T-helper 17 cell (primary cell): ENCODE results near the gene STX3. TPM values are rescaled to one million over a fixed set of nuclear protein-coding genes. Genes with fewer than 3 reads are reported as not detected.

Experiments used
- ATAC-seq: fragments of 150-1000 bp; cut with Tn5 transposase; 2 replicates; pipeline ENCODE4 v1.10.0; 2021; ENCODE audit warnings: mild to moderate bottlenecking, moderate library complexity
- DNase-seq, 3 donors: peaks; one replicate each; pipeline versions ENCODE4 v3.0.0 to v3.0.0-alpha.2; 2020 to 2021
- H3K9me3 ChIP-seq: one replicate; pipeline ENCODE4 v1.7.0; 2013; ENCODE audit warnings: low read length, mild to moderate bottlenecking; ENCODE audit not compliant: control insufficient read depth, poor library complexity, severe bottlenecking
- H3K27ac Mint-ChIP-seq: one replicate; pipeline ENCODE4 v1.8.0; 2022; ENCODE audit warnings: mild to moderate bottlenecking, moderate library complexity, mixed read lengths
- H3K27me3 Mint-ChIP-seq: one replicate; pipeline ENCODE4 v1.8.0; 2022; ENCODE audit warnings: mixed read lengths
- H3K36me3 Mint-ChIP-seq: one replicate; pipeline ENCODE4 v1.8.0; 2022; ENCODE audit warnings: low read depth, mixed read lengths
- H3K4me1 Mint-ChIP-seq: one replicate; pipeline ENCODE4 v1.8.0; 2022; ENCODE audit warnings: mild to moderate bottlenecking, mixed read lengths
- H3K4me3 Mint-ChIP-seq: one replicate; pipeline ENCODE4 v1.8.0; 2022; ENCODE audit warnings: mild to moderate bottlenecking, moderate library complexity, mixed read lengths
- total RNA-seq, 4 donors: library from RNA in 2 of 4; stranded (reverse) in 2 of 4; gene quantifications; one replicate each; pipeline ENCODE4 v1.2.3 and lab custom pipeline; 2022 to 2026

Gene STX3
- total RNA-seq, 2 donors from 2014 or later: 4.7 to 6.6 TPM

- DNase-seq (no peak), ATAC-seq (peak; percentile 27)
- Mint-ChIP-seq H3K27ac (no peak overlapping the region), H3K27me3 (no peaks in the 10 kb centered on the region), H3K4me3 (peak overlapping the region; percentile 84), H3K36me3 (no peaks in the 10 kb centered on the region), H3K4me1 (peaks cover 18% of the 10 kb centered on the region)
- H3K9me3 ChIP-seq: no peaks in the 10 kb centered on the region
Observed at GRCh38 chr11:59766542-59767224, 11.5 kb downstream of the STX3 start.

GRCh38 chr11:59767225-59767611, 12.0 kb downstream of the STX3 start:
- no peak overlapping the region for H3K27ac Mint-ChIP-seq
- no peaks in the 10 kb centered on the region for H3K27me3 Mint-ChIP-seq
- no peaks in the 10 kb centered on the region for H3K36me3 Mint-ChIP-seq
- H3K4me1 Mint-ChIP-seq: peaks cover 21% of the 10 kb centered on the region
- H3K9me3 ChIP-seq: no peaks in the 10 kb centered on the region
- DNase-seq (no peak), ATAC-seq (peak; percentile 87)
- peak overlapping the region; percentile 84 for H3K4me3 Mint-ChIP-seq

- Mint-ChIP-seq H3K27me3 (no peaks in the 10 kb centered on the region), H3K27ac (no peak overlapping the region), H3K4me3 (no peak overlapping the region), H3K36me3 (no peaks in the 10 kb centered on the region), H3K4me1 (peaks cover 23% of the 10 kb centered on the region)
- no peaks in the 10 kb centered on the region for H3K9me3 ChIP-seq
- DNase-seq: no peak
- no peak for ATAC-seq
Observed at GRCh38 chr11:59769111-59769510, 13.9 kb downstream of the STX3 start.

- DNase-seq: no peak
- H3K27ac Mint-ChIP-seq: no peak overlapping the region
- no peak overlapping the region for H3K4me3 Mint-ChIP-seq
Observed at GRCh38 chr11:59769828-59770227, 14.7 kb downstream of the STX3 start.

GRCh38 chr11:59770319-59770718, 15.1 kb downstream of the STX3 start:
- no peaks in the 10 kb centered on the region for H3K9me3 ChIP-seq
- Mint-ChIP-seq H3K27ac (no peak overlapping the region), H3K36me3 (no peaks in the 10 kb centered on the region), H3K4me3 (no peak overlapping the region), H3K4me1 (peaks cover 18% of the 10 kb centered on the region), H3K27me3 (no peaks in the 10 kb centered on the region)
- no peak for DNase-seq
- ATAC-seq: no peak

More at GRCh38 chr11:59769828-59770227, 14.7 kb downstream of the STX3 start:
- no peaks in the 10 kb centered on the region for H3K9me3 ChIP-seq
- no peaks in the 10 kb centered on the region for H3K27me3 Mint-ChIP-seq
- no peak for ATAC-seq
- peaks cover 23% of the 10 kb centered on the region for H3K4me1 Mint-ChIP-seq
- no peaks in the 10 kb centered on the region for H3K36me3 Mint-ChIP-seq

- H3K9me3 ChIP-seq: no peaks in the 10 kb centered on the region
- Mint-ChIP-seq H3K4me1 (peaks cover 21% of the 10 kb centered on the region), H3K27me3 (no peaks in the 10 kb centered on the region), H3K27ac (no peak overlapping the region), H3K36me3 (peaks cover 2% of the 10 kb centered on the region), H3K4me3 (no peak overlapping the region)
- no peak for DNase-seq
- no peak for ATAC-seq
Observed at GRCh38 chr11:59770869-59771268, 15.7 kb downstream of the STX3 start.

GRCh38 chr11:59771605-59772004, 16.4 kb downstream of the STX3 start:
- Mint-ChIP-seq H3K4me1 (peaks cover 18% of the 10 kb centered on the region), H3K36me3 (peaks cover 3% of the 10 kb centered on the region), H3K4me3 (no peak overlapping the region), H3K27me3 (no peaks in the 10 kb centered on the region), H3K27ac (peak overlapping the region; percentile 57)
- DNase-seq (no peak), ATAC-seq (no peak)
- H3K9me3 ChIP-seq: no peaks in the 10 kb centered on the region

GRCh38 chr11:59773083-59773440, 17.9 kb downstream of the STX3 start:
- H3K36me3 Mint-ChIP-seq: peaks cover 3% of the 10 kb centered on the region
- H3K4me1 Mint-ChIP-seq: peaks cover 18% of the 10 kb centered on the region
- H3K27ac Mint-ChIP-seq: no peak overlapping the region
- ATAC-seq (no peak), DNase-seq (no peak)
- H3K4me3 Mint-ChIP-seq: no peak overlapping the region
- H3K27me3 Mint-ChIP-seq: no peaks in the 10 kb centered on the region
- H3K9me3 ChIP-seq: no peaks in the 10 kb centered on the region

- H3K36me3 Mint-ChIP-seq: peaks cover 5% of the 10 kb centered on the region
Observed at GRCh38 chr11:59776210-59777066, 21.3 kb downstream of the STX3 start.

GRCh38 chr11:59777104-59777503, 21.9 kb downstream of the STX3 start:
- ATAC-seq (no peak), DNase-seq (no peak)
- Mint-ChIP-seq H3K27me3 (no peaks in the 10 kb centered on the region), H3K27ac (no peak overlapping the region), H3K4me3 (no peak overlapping the region), H3K4me1 (peaks cover 11% of the 10 kb centered on the region), H3K36me3 (peaks cover 5% of the 10 kb centered on the region)
- H3K9me3 ChIP-seq: no peaks in the 10 kb centered on the region

More at GRCh38 chr11:59776210-59777066, 21.3 kb downstream of the STX3 start:
- no peak for DNase-seq
- ATAC-seq: no peak
- Mint-ChIP-seq H3K27me3 (no peaks in the 10 kb centered on the region), H3K4me1 (peaks cover 16% of the 10 kb centered on the region), H3K27ac (no peak overlapping the region), H3K4me3 (no peak overlapping the region)
- H3K9me3 ChIP-seq: no peaks in the 10 kb centered on the region

- Mint-ChIP-seq H3K27me3 (no peaks in the 10 kb centered on the region), H3K36me3 (peaks cover 5% of the 10 kb centered on the region), H3K4me3 (no peak overlapping the region), H3K4me1 (peaks cover 10% of the 10 kb centered on the region), H3K27ac (no peak overlapping the region)
- no peaks in the 10 kb centered on the region for H3K9me3 ChIP-seq
- DNase-seq (no peak), ATAC-seq (no peak)
Observed at GRCh38 chr11:59778122-59778521, 22.9 kb downstream of the STX3 start.

- DNase-seq: no peak
- H3K36me3 Mint-ChIP-seq: peaks cover 5% of the 10 kb centered on the region
- H3K9me3 ChIP-seq: no peaks in the 10 kb centered on the region
- no peaks in the 10 kb centered on the region for H3K27me3 Mint-ChIP-seq
- H3K27ac Mint-ChIP-seq: no peak overlapping the region
- no peak overlapping the region for H3K4me3 Mint-ChIP-seq
- ATAC-seq: no peak
- H3K4me1 Mint-ChIP-seq: peaks cover 10% of the 10 kb centered on the region
Observed at GRCh38 chr11:59779487-59779886, 24.3 kb downstream of the STX3 start.

- no peak for ATAC-seq
- H3K27ac Mint-ChIP-seq: peak overlapping the region; percentile 8
- no peaks in the 10 kb centered on the region for H3K27me3 Mint-ChIP-seq
- H3K9me3 ChIP-seq: no peaks in the 10 kb centered on the region
- peaks cover 2% of the 10 kb centered on the region for H3K36me3 Mint-ChIP-seq
- no peak for DNase-seq
- H3K4me1 Mint-ChIP-seq: peaks cover 9% of the 10 kb centered on the region
- H3K4me3 Mint-ChIP-seq: no peak overlapping the region
Observed at GRCh38 chr11:59782080-59782479, 26.9 kb downstream of the STX3 start.
